K562 (cell line): ENCODE data around the gene FAM177B. TPM values are rescaled to one million over a fixed set of nuclear protein-coding genes. Genes with fewer than 3 reads are reported as not detected.

Experiments used
- ATAC-seq: fragments of 200-7000 bp; cut with Tn5 transposase; 3 replicates; pipeline ENCODE4 v1.9.1; 2020; ENCODE audit warnings: moderate library complexity
- BruUV-seq: library from RNA; stranded (reverse); fragments of 400-500 nt; replicated peaks from 2 replicates; lab custom pipeline; 2021; lab: Mats Ljungman, UMichigan
- CTCF ChIA-PET: fragments of 300-600 bp; formaldehyde crosslinking; extraction: SDS; loops from one replicate; lab custom pipeline; 2021; ENCODE audit warnings: low intra/inter-chr PET ratio; lab: Yijun Ruan, JAX
- POLR2A ChIA-PET: fragments of 300-600, 350-650 bp; sonication (Branson Sonifier 250); formaldehyde crosslinking; extraction: SDS; loops from one replicate; lab custom pipeline; 2021; ENCODE audit warnings: antibody characterized with exemption, inconsistent platforms; lab: Yijun Ruan, JAX
- DNase-seq, 4 experiments: peaks; one replicate each; pipeline versions ENCODE4 v3.0.0 to v3.0.0-alpha.2; 2011 to 2018; ENCODE audit warnings: low spot score in 3 of 4, mixed read lengths in 3 of 4; ENCODE audit errors: extremely low read depth in 1 of 4
- FAIRE-seq: peaks from 2 replicates; lab custom pipeline; 2011; peaks lifted over from hg19 to GRCh38; lab: Jason Lieb, UNC
- H2AFZ ChIP-seq: 2 replicates; pipeline ENCODE4 v1.6.0; 2011; ENCODE audit warnings: low read depth, low read length, control low read depth, inconsistent platforms
- H3K27ac ChIP-seq: fragments of 200-600 bp; 3 replicates; pipeline ENCODE4 v1.8.0; 2011; ENCODE audit warnings: low read depth, mild to moderate bottlenecking, control low read depth, inconsistent platforms, low read length, moderate library complexity, mixed read lengths; ENCODE audit errors: extremely low read depth
- H3K27me3 ChIP-seq, 2 experiments: fragments of 300-600 bp in 1 of 2; 2 replicates in 1 of 2; 3 replicates in 1 of 2; pipeline versions ENCODE4 v1.6.0 to v1.8.0; 2011; ENCODE audit warnings: inconsistent platforms in 2 of 2, low read length in 2 of 2, mild to moderate bottlenecking in 1 of 2, mixed read lengths in 1 of 2, moderate library complexity in 1 of 2; ENCODE audit not compliant: control insufficient read depth in 2 of 2, insufficient read depth in 2 of 2
- H3K36me3 ChIP-seq: fragments of 300-600 bp; 3 replicates; pipeline ENCODE4 v1.8.0; 2011; ENCODE audit warnings: mild to moderate bottlenecking, low read length, inconsistent platforms; ENCODE audit not compliant: control insufficient read depth, insufficient read depth
- H3K4me1 ChIP-seq, 2 experiments: fragments of 200-600 bp in 1 of 2; replicated peaks in 1 of 2; 2 replicates in 1 of 2; 3 replicates in 1 of 2; pipeline versions ENCODE4 v1.5.1 to v1.8.0; 2011; ENCODE audit warnings: inconsistent platforms in 2 of 2, low read length in 2 of 2, mild to moderate bottlenecking in 1 of 2, mixed read lengths in 1 of 2, moderate library complexity in 1 of 2; ENCODE audit not compliant: control insufficient read depth in 2 of 2, insufficient read depth in 2 of 2
- H3K4me2 ChIP-seq: 2 replicates; pipeline ENCODE4 v1.6.1; 2011; ENCODE audit warnings: low read length, control low read depth, inconsistent platforms, mixed read lengths; ENCODE audit not compliant: insufficient read depth
- H3K4me3 ChIP-seq: fragments of 200-600 bp; sonication (generic), shearing (Covaris generic); 2 replicates; pipeline ENCODE4 v1.5.1; 2016; ENCODE audit warnings: control low read depth, inconsistent platforms
- H3K79me2 ChIP-seq: fragments of 200-600 bp; 3 replicates; pipeline ENCODE4 v1.8.0; 2011; ENCODE audit warnings: low read length, inconsistent platforms; ENCODE audit not compliant: control insufficient read depth, insufficient read depth
- H3K9ac ChIP-seq, 2 experiments: 2 replicates each; pipeline versions ENCODE4 v1.6.0 to v1.6.1; 2011; ENCODE audit warnings: low read depth in 2 of 2, low read length in 2 of 2, control low read depth in 1 of 2, inconsistent platforms in 1 of 2, mild to moderate bottlenecking in 1 of 2, mixed read lengths in 1 of 2; ENCODE audit not compliant: insufficient read depth in 1 of 2
- H3K9me1 ChIP-seq: one replicate; pipeline ENCODE4 v1.6.0; 2011; ENCODE audit warnings: inconsistent platforms, mild to moderate bottlenecking, low read length, moderate library complexity; ENCODE audit not compliant: control insufficient read depth, insufficient read depth
- H3K9me3 ChIP-seq: replicated peaks from 2 replicates; pipeline ENCODE4 v1.5.1; 2011; ENCODE audit warnings: low read depth, low read length, inconsistent platforms; ENCODE audit not compliant: control insufficient read depth, insufficient read depth
- H4K20me1 ChIP-seq: replicated peaks from 2 replicates; pipeline ENCODE4 v1.6.1; 2011; ENCODE audit warnings: low read length, inconsistent platforms, mixed read lengths; ENCODE audit not compliant: control insufficient read depth, insufficient read depth
- CHD4 ChIP-seq: fragments of 200-600 bp; sonication (generic); IDR thresholded peaks from 3 replicates; pipeline ENCODE4 v1.6.1; 2012; ENCODE audit warnings: low read depth, mild to moderate bottlenecking, mixed read lengths, low read length, inconsistent platforms; ENCODE audit not compliant: insufficient read depth, insufficient replicate concordance, poor library complexity, severe bottlenecking
- COPS2 ChIP-seq: fragments of 450-650 bp; conservative IDR thresholded peaks from 2 replicates; pipeline ENCODE4 v1.6.1; 2016; ENCODE audit warnings: mild to moderate bottlenecking, moderate library complexity
- FOSL1 ChIP-seq: fragments of 200-800 bp; sonication (Bioruptor generic); conservative IDR thresholded peaks from 2 replicates; pipeline ENCODE4 v1.6.1; 2016; ENCODE audit warnings: missing genetic modification characterization, missing compliant biosample characterization
- HEY1 ChIP-seq: fragments of 250-450 bp; sonication (Bioruptor Pico); IDR thresholded peaks from 2 replicates; pipeline ENCODE4 v1.5.0; 2020; ENCODE audit warnings: mild to moderate bottlenecking, moderate library complexity, borderline replicate concordance
- HMGXB4 ChIP-seq: sonication (generic); formaldehyde crosslinking; IDR thresholded peaks from 2 replicates; pipeline ENCODE4 v1.8.1; 2023; ENCODE audit warnings: mild to moderate bottlenecking, missing genetic modification reagents
- KAT8 ChIP-seq: fragments of 450-650 bp; IDR thresholded peaks from 2 replicates; pipeline ENCODE4 v1.6.1; 2016; ENCODE audit warnings: low read depth, mild to moderate bottlenecking
- KHSRP ChIP-seq: fragments of 450-650 bp; IDR thresholded peaks from 2 replicates; pipeline ENCODE4 v1.6.1; 2017
- LEF1 ChIP-seq: fragments of 450-650 bp; IDR thresholded peaks from 2 replicates; pipeline ENCODE4 v1.6.1; 2016; ENCODE audit warnings: mild to moderate bottlenecking
- MTA2 ChIP-seq: fragments of 450-650 bp; IDR thresholded peaks from 2 replicates; pipeline ENCODE4 v1.6.1; 2016; ENCODE audit warnings: low read depth
- NFXL1 ChIP-seq: fragments of 450-650 bp; formaldehyde crosslinking; IDR thresholded peaks from 2 replicates; pipeline ENCODE4 v1.4.0; 2021; ENCODE audit warnings: mild to moderate bottlenecking
- PRMT5 ChIP-seq: sonication (generic); formaldehyde crosslinking; IDR thresholded peaks from 2 replicates; pipeline ENCODE4 v1.5.0; 2020; ENCODE audit warnings: missing genetic modification reagents
- PTTG1 ChIP-seq: fragments of 450-650 bp; IDR thresholded peaks from 2 replicates; pipeline ENCODE4 v1.6.1; 2016; ENCODE audit warnings: low read depth, mild to moderate bottlenecking, missing genetic modification characterization, missing compliant biosample characterization
- RBM25 ChIP-seq: fragments of 200-400 bp; formaldehyde crosslinking; IDR thresholded peaks from 2 replicates; pipeline ENCODE4 v1.6.1; 2018; ENCODE audit warnings: low read length, low read depth, moderate library complexity; ENCODE audit not compliant: severe bottlenecking
- SAP30 ChIP-seq: fragments of 200-600 bp; sonication (generic); IDR thresholded peaks from 2 replicates; pipeline ENCODE4 v1.6.1; 2012; ENCODE audit warnings: borderline replicate concordance, low read depth, mild to moderate bottlenecking, moderate library complexity, low read length, control low read depth, inconsistent platforms; ENCODE audit not compliant: insufficient read depth, poor library complexity, severe bottlenecking
- SNAPC5 ChIP-seq: fragments of 250-450 bp; sonication (Bioruptor Pico); IDR thresholded peaks from 2 replicates; pipeline ENCODE4 v1.8.0; 2021; ENCODE audit warnings: moderate library complexity, mild to moderate bottlenecking, inconsistent platforms
- ZNF146 ChIP-seq: IDR thresholded peaks from one replicate; pipeline ENCODE4 v1.6.1; 2018; ENCODE audit warnings: missing compliant biosample characterization; ENCODE audit not compliant: unreplicated experiment
- ZNF75A ChIP-seq: fragments of 450-650 bp; formaldehyde crosslinking; IDR thresholded peaks from 2 replicates; pipeline ENCODE4 v1.4.0; 2020; ENCODE audit warnings: mild to moderate bottlenecking
- WGBS: fragments of 100-300 bp; shearing (Covaris generic); methylation state at CpG from one replicate; pipeline ENCODE4 v1.1.6; 2016; ENCODE audit warnings: low coverage, mixed read lengths; ENCODE audit not compliant: insufficient coverage; ENCODE audit errors: missing lambda C conversion rate; 5-methylcytosine and 5-hydroxymethylcytosine counted together
- in situ Hi-C: fragments of 300-500 bp; cut with MboI; formaldehyde crosslinking; loops from 4 replicates; pipeline ENCODE4 v1.15.0; 2018; ENCODE audit warnings: inconsistent platforms, mixed read lengths
- intact Hi-C: fragments of 100-400 bp; cut with micrococcal nuclease; formaldehyde crosslinking; loops from 2 replicates; pipeline ENCODE4 v1.14.2; 2022
- polyA plus RNA-seq, 8 experiments: library from polyadenylated mRNA; depleted of rRNA in 4 of 8; stranded (reverse) in 5 of 8; unstranded in 3 of 8; fragments of >200 nt; fragmentation: Nextera tagmentation in 2 of 8; fragmentation: Illumina TruSeq in 1 of 8; extraction: Ambion mirVana in 2 of 8; extraction: Trizol in 1 of 8; gene quantifications; 2 replicates each; pipeline versions ENCODE4 v1.2.1 to v1.2.3, GENCODE V29; 2011 to 2014; ENCODE audit warnings: inconsistent platforms in 1 of 8, missing spikeins in 1 of 8
- total RNA-seq, 7 experiments: library from RNA; depleted of rRNA in 6 of 7; stranded (reverse); fragments of >200 nt in 6 of 7; fragmentation: Illumina TruSeq in 2 of 7; extraction: Trizol in 2 of 7; gene quantifications; 2 replicates each; pipeline versions ENCODE4 v1.2.1 to v1.2.3, GENCODE V29; 2011 to 2021; ENCODE audit warnings: low replicate concordance in 1 of 7

The FAM177B gene
- total and polyA plus RNA-seq, 9 of the 15 experiments (the other 6 are each of a cell fraction or from before 2014, with no cell fraction given): not detected

- intact Hi-C loops (no loop called here), in situ Hi-C loops (no loop called here)
- Histone ChIP-seq H3K4me2 (no peak overlapping the region), H3K4me1 (no peaks in the 10 kb centered on the region), H3K27ac (no peak overlapping the region), H3K9me1 (no peaks in the 10 kb centered on the region), H3K9ac (no peak overlapping the region), H2AFZ (no peak overlapping the region), H3K27me3 (no peaks in the 10 kb centered on the region), H3K4me3 (no peak overlapping the region), H3K79me2 (no peaks in the 10 kb centered on the region), H3K36me3 (no peaks in the 10 kb centered on the region), H4K20me1 (no peaks in the 10 kb centered on the region), H3K9me3 (no peaks in the 10 kb centered on the region)
- WGBS: 0% methylated on average over 4 of the region's 4 CpGs
- FAIRE-seq: no peak
- no TSS peak for BruUV-seq
- ChIA-PET CTCF (no interaction called here), POLR2A (no interaction called here)
- TF ChIP-seq CHD4: no peak
- DNase-seq: no peak
- ATAC-seq: no peak
Measured at GRCh38 chr1:222772996-222773379, 36.0 kb downstream of the FAM177B start.

- Histone ChIP-seq H3K4me2 (no peak overlapping the region), H3K4me3 (no peak overlapping the region), H3K9me3 (no peaks in the 10 kb centered on the region), H3K27me3 (no peaks in the 10 kb centered on the region), H4K20me1 (no peaks in the 10 kb centered on the region), H3K36me3 (no peaks in the 10 kb centered on the region), H3K4me1 (no peaks in the 10 kb centered on the region), H3K9ac (no peak overlapping the region), H3K79me2 (no peaks in the 10 kb centered on the region), H3K27ac (no peak overlapping the region), H2AFZ (no peak overlapping the region), H3K9me1 (no peaks in the 10 kb centered on the region)
- DNase-seq (no peak), FAIRE-seq (no peak), ATAC-seq (no peak)
- POLR2A ChIA-PET: no interaction called here
- intact Hi-C loops (no loop called here), in situ Hi-C loops (loop anchor here (25.0 kb wide), 1 partner anchor 885 kb away; the partner anchor contains the start of gene CAPN8)
- 0% methylated on average over 1 of the region's 1 CpG for WGBS
- CTCF ChIA-PET: no interaction called here
- BruUV-seq: no TSS peak
- no peak for TF ChIP-seq FOSL1 (tag)
- TF ChIP-seq HEY1 (CRISPR knock-in tag): no peak
- no peak for TF ChIP-seq PTTG1
- TF ChIP-seq ZNF146: no peak
- no peak for TF ChIP-seq SNAPC5 (CRISPR knock-in tag)
- no peak for TF ChIP-seq KAT8
- TF ChIP-seq NFXL1 (CRISPR knock-in tag): no peak
- TF ChIP-seq HMGXB4 (CRISPR knock-in tag): no peak
- TF ChIP-seq PRMT5 (CRISPR knock-in tag): no peak
- TF ChIP-seq RBM25: no peak
- no peak for TF ChIP-seq MTA2
- TF ChIP-seq ZNF75A (CRISPR knock-in tag): no peak
- no peak for TF ChIP-seq COPS2
- no peak for TF ChIP-seq KHSRP
- TF ChIP-seq SAP30: no peak
- no peak for TF ChIP-seq LEF1
Measured at GRCh38 chr1:222777463-222777862, 40.5 kb downstream of the FAM177B start.
